Measurements from ENCODE around the gene TMEM108.
A peak's percentile ranks its signal among the peaks of the same experiment; 100 is the strongest.

TMEM108 gene

DNA sequence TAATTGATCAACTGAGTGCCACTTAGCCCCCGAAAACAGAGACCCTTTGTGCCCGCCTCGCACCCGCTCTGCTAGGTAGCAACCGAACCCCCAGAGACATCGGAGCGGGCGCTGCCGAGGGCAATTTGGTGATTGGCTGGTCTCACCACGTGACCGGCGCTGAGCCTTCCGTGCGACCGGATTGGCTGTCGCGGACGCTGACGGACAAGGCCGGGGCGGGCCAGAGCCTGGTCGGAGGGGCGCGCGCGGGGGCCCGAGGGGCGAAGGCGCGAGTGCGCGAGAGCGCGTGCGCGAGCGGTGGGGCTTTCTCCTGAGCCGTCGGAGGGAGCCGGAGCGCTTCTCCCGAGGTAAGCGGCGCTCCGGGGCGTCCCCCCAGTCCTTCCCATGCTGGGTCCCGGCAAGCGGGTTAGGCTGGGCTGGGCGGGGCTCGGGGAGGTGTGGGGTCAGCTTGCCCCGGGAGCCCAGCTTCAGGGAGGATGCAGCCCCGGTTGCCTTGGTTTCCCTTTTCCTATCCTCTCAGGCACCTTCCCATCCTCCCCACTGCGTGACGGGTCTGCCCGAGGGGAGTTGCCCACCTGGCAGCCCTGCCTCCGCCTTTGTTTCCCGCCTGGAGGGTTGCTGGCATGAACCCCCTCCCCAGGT, at the start of gene TMEM108 (continued):
- no peak for TF ChIP-seq ZNF169 (tag by site-specific recombination; IDR thresholded peaks at IDR 0.05)
- TF ChIP-seq ZNF239 (tag by site-specific recombination; IDR thresholded peaks at IDR 0.05): no peak
- no peak for TF ChIP-seq ZNF664 (tag by site-specific recombination; IDR thresholded peaks at IDR 0.05)
- TF ChIP-seq ZNF335 (tag by site-specific recombination; conservative IDR thresholded peaks at IDR 0.05): peak; percentile 78
- no peak for TF ChIP-seq TCF7L2 (IDR thresholded peaks at IDR 0.05; ENCODE audit: borderline replicate concordance, low read depth, low read length)
- TF ChIP-seq, protein P1, sequence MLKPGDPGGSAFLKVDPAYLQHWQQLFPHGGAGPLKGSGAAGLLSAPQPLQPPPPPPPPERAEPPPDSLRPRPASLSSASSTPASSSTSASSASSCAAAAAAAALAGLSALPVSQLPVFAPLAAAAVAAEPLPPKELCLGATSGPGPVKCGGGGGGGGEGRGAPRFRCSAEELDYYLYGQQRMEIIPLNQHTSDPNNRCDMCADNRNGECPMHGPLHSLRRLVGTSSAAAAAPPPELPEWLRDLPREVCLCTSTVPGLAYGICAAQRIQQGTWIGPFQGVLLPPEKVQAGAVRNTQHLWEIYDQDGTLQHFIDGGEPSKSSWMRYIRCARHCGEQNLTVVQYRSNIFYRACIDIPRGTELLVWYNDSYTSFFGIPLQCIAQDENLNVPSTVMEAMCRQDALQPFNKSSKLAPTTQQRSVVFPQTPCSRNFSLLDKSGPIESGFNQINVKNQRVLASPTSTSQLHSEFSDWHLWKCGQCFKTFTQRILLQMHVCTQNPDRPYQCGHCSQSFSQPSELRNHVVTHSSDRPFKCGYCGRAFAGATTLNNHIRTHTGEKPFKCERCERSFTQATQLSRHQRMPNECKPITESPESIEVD (tag by site-specific recombination; IDR thresholded peaks at IDR 0.05): no peak
- TF ChIP-seq, protein P2, sequence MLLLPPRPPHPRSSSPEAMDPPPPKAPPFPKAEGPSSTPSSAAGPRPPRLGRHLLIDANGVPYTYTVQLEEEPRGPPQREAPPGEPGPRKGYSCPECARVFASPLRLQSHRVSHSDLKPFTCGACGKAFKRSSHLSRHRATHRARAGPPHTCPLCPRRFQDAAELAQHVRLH (tag by site-specific recombination; IDR thresholded peaks at IDR 0.05): no peak
- TF ChIP-seq ZNF416 (tag by site-specific recombination; IDR thresholded peaks at IDR 0.05): no peak
- TF ChIP-seq ZNF138 (tag by site-specific recombination; IDR thresholded peaks at IDR 0.05; ENCODE audit: borderline replicate concordance): no peak
- TF ChIP-seq HOXA7 (CRISPR knock-in tag; IDR thresholded peaks at IDR 0.05; ENCODE audit: borderline replicate concordance): no peak
- no peak for TF ChIP-seq SCRT1 (tag by site-specific recombination; IDR thresholded peaks at IDR 0.05; ENCODE audit: borderline replicate concordance)
- TF ChIP-seq, protein P3, sequence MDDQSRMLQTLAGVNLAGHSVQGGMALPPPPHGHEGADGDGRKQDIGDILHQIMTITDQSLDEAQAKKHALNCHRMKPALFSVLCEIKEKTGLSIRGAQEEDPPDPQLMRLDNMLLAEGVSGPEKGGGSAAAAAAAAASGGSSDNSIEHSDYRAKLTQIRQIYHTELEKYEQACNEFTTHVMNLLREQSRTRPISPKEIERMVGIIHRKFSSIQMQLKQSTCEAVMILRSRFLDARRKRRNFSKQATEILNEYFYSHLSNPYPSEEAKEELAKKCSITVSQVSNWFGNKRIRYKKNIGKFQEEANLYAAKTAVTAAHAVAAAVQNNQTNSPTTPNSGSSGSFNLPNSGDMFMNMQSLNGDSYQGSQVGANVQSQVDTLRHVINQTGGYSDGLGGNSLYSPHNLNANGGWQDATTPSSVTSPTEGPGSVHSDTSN (CRISPR knock-in tag; IDR thresholded peaks at IDR 0.05): peak; percentile 50; the same call in 1 of the 2 replicates
- peak; percentile 33; the same call in 1 of the 2 replicates for TF ChIP-seq ZBTB8A (tag by site-specific recombination; IDR thresholded peaks at IDR 0.05)
- TF ChIP-seq GLIS2 (tag by site-specific recombination; IDR thresholded peaks at IDR 0.05): peak; percentile 38; the same call in 1 of the 2 replicates
- no peak for TF ChIP-seq ZNF571 (tag by site-specific recombination; IDR thresholded peaks at IDR 0.05)
- TF ChIP-seq, protein P4, sequence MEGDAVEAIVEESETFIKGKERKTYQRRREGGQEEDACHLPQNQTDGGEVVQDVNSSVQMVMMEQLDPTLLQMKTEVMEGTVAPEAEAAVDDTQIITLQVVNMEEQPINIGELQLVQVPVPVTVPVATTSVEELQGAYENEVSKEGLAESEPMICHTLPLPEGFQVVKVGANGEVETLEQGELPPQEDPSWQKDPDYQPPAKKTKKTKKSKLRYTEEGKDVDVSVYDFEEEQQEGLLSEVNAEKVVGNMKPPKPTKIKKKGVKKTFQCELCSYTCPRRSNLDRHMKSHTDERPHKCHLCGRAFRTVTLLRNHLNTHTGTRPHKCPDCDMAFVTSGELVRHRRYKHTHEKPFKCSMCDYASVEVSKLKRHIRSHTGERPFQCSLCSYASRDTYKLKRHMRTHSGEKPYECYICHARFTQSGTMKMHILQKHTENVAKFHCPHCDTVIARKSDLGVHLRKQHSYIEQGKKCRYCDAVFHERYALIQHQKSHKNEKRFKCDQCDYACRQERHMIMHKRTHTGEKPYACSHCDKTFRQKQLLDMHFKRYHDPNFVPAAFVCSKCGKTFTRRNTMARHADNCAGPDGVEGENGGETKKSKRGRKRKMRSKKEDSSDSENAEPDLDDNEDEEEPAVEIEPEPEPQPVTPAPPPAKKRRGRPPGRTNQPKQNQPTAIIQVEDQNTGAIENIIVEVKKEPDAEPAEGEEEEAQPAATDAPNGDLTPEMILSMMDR (tag by site-specific recombination; IDR thresholded peaks at IDR 0.05): no peak
- TF ChIP-seq ZNF114 (tag by site-specific recombination; IDR thresholded peaks at IDR 0.05): no peak
- TF ChIP-seq ZNF121 (tag by site-specific recombination; IDR thresholded peaks at IDR 0.05): no peak
- TF ChIP-seq, protein P5, sequence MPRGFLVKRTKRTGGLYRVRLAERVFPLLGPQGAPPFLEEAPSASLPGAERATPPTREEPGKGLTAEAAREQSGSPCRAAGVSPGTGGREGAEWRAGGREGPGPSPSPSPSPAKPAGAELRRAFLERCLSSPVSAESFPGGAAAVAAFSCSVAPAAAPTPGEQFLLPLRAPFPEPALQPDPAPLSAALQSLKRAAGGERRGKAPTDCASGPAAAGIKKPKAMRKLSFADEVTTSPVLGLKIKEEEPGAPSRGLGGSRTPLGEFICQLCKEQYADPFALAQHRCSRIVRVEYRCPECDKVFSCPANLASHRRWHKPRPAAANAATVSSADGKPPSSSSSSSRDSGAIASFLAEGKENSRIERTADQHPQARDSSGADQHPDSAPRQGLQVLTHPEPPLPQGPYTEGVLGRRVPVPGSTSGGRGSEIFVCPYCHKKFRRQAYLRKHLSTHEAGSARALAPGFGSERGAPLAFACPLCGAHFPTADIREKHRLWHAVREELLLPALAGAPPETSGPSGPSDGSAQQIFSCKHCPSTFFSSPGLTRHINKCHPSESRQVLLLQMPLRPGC (tag by site-specific recombination; IDR thresholded peaks at IDR 0.05): no peak
- TF ChIP-seq ZNF214 (tag by site-specific recombination; IDR thresholded peaks at IDR 0.05; ENCODE audit: borderline replicate concordance): no peak

DNA sequence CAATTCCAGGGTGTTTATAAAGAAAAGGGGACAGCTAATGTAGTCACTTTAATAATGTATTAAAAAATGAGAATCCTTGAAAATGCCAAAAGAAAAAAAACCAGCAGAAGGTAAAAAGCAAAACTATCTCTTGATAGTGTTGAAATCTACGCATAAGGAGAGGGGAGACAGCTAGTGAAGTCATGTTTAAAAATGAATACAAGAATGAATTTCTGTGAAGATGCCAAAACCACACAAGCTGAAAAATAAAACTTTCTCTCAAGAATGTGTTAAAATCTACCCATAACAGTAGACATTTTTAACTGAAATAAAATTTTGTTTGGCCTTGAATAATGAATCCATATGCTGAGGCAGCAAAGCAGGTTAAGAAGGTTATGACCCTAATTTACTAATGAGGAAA, 42.2 kb upstream of the TMEM108 start:
- H3K36me3 ChIP-seq (ENCODE audit: control insufficient read depth in 2 of 2, insufficient read depth in 1 of 2, low read length in 2 of 2): no peaks in the 10 kb centered on the region
- CTCF ChIA-PET: interaction anchor here (0.7 kb wide), 1 partner anchor 264 kb away, joined by 3 read pairs; no protein-coding TSS in a partner anchor
- no peaks in the 10 kb centered on the region for H3K9me3 ChIP-seq (ENCODE audit: control insufficient read depth, insufficient read depth, low read depth, low read length)

More for the DNA sequence above, 42.2 kb upstream of the TMEM108 start:
- Histone ChIP-seq H3K4me1 (ENCODE audit: control insufficient read depth, insufficient read depth, low read length) (no peaks in the 10 kb centered on the region), H3K4me3 (ENCODE audit: low read depth, low read length) (no peak overlapping the region), H3K27ac (ENCODE audit: extremely low read depth, low read depth, low read length) (no peak overlapping the region)
- TF ChIP-seq ZNF837 (tag by site-specific recombination; IDR thresholded peaks at IDR 0.05): no peak
- TF ChIP-seq ZNF776 (tag by site-specific recombination; IDR thresholded peaks at IDR 0.05; ENCODE audit: borderline replicate concordance): no peak
- TF ChIP-seq ZNF155 (tag by site-specific recombination; IDR thresholded peaks at IDR 0.05): no peak
- TF ChIP-seq ZNF664 (tag by site-specific recombination; IDR thresholded peaks at IDR 0.05): no peak
- no peak for TF ChIP-seq ZNF610 (tag by site-specific recombination; IDR thresholded peaks at IDR 0.05; ENCODE audit: borderline replicate concordance)
- TF ChIP-seq ZNF140 (tag by site-specific recombination; IDR thresholded peaks at IDR 0.05): no peak
- TF ChIP-seq, protein P6, sequence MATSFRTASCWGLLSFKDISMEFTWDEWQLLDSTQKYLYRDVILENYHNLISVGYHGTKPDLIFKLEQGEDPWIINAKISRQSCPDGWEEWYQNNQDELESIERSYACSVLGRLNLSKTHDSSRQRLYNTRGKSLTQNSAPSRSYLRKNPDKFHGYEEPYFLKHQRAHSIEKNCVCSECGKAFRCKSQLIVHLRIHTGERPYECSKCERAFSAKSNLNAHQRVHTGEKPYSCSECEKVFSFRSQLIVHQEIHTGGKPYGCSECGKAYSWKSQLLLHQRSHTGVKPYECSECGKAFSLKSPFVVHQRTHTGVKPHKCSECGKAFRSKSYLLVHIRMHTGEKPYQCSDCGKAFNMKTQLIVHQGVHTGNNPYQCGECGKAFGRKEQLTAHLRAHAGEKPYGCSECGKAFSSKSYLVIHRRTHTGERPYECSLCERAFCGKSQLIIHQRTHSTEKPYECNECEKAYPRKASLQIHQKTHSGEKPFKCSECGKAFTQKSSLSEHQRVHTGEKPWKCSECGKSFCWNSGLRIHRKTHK (tag by site-specific recombination; IDR thresholded peaks at IDR 0.05): no peak
- TF ChIP-seq ZSCAN23 (tag by site-specific recombination; IDR thresholded peaks at IDR 0.05): no peak
- no peak for TF ChIP-seq ZNF426 (tag by site-specific recombination; IDR thresholded peaks at IDR 0.05)
- POLR2A ChIA-PET: no interaction called here

Measured in HEK293 (cell line).